SJCRH30 (cell line): ENCODE results near the gene ABHD2. TPM values are rescaled to one million over a fixed set of nuclear protein-coding genes. Genes with fewer than 3 reads are reported as not detected.
A peak's percentile ranks its signal among the peaks of the same experiment; 100 is the strongest.

Source experiments
- DNase-seq, 2 experiments: peaks; one replicate each; pipeline ENCODE4 v3.0.0-alpha.2; 2015 to 2020
- H3K27ac ChIP-seq: fragments of 250-450 bp; sonication (Bioruptor Pico); 2 replicates; pipeline ENCODE4 v1.5.1; 2020; ENCODE audit warnings: mild to moderate bottlenecking, moderate library complexity
- H3K27me3 ChIP-seq: fragments of 250-450 bp; sonication (Bioruptor Pico); 2 replicates; pipeline ENCODE4 v1.5.1; 2020; ENCODE audit warnings: mild to moderate bottlenecking, moderate library complexity
- H3K36me3 ChIP-seq: fragments of 250-450 bp; sonication (Bioruptor Pico); 2 replicates; pipeline ENCODE4 v1.5.1; 2020; ENCODE audit warnings: mild to moderate bottlenecking, moderate library complexity
- H3K4me1 ChIP-seq: fragments of 250-450 bp; sonication (Bioruptor Pico); 2 replicates; pipeline ENCODE4 v1.5.1; 2020; ENCODE audit warnings: mild to moderate bottlenecking, moderate library complexity
- H3K4me3 ChIP-seq: fragments of 250-450 bp; sonication (Bioruptor Pico); 2 replicates; pipeline ENCODE4 v1.5.1; 2020; ENCODE audit warnings: mild to moderate bottlenecking, moderate library complexity
- H3K9me3 ChIP-seq: fragments of 250-450 bp; sonication (Bioruptor Pico); replicated peaks from 2 replicates; pipeline ENCODE4 v1.5.1; 2020; ENCODE audit warnings: mild to moderate bottlenecking, moderate library complexity
- total RNA-seq: library from RNA; depleted of rRNA; stranded (reverse); fragments of >200 nt; shearing (Covaris generic); gene quantifications from 2 replicates; pipeline ENCODE4 v1.2.3, GENCODE V29; 2014

Gene ABHD2
- total RNA-seq, 1 experiment from 2014 or later: 27.7 TPM

DNA sequence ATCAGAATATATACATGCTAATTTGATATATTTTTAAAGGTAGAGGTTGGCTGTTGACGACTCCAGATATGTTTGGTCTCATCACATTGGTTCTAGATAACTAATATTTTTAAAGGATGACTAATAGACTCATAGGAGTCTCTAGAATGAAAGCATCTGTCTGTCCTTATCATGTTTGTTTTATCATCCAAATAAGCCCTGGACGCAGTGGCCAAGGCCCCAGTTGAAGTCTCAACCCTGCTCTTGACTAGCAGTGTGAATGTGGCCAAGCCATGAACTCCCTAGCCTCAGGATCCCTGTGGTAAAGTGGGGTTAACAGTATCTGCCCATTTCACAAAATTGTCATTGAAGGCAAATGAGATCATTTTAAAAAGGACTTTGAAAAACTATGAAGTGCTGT lies 53.6 kb downstream of the ABHD2 start:
- Histone ChIP-seq H3K27ac (no peak overlapping the region), H3K36me3 (0 out of 2 replicates have a peak, but pooled peaks cover 2% of the 10 kb centered on the region), H3K27me3 (no peaks in the 10 kb centered on the region), H3K4me1 (peaks cover 20% of the 10 kb centered on the region), H3K4me3 (no peak overlapping the region), H3K9me3 (no peaks in the 10 kb centered on the region)
- DNase-seq: no peak

DNA sequence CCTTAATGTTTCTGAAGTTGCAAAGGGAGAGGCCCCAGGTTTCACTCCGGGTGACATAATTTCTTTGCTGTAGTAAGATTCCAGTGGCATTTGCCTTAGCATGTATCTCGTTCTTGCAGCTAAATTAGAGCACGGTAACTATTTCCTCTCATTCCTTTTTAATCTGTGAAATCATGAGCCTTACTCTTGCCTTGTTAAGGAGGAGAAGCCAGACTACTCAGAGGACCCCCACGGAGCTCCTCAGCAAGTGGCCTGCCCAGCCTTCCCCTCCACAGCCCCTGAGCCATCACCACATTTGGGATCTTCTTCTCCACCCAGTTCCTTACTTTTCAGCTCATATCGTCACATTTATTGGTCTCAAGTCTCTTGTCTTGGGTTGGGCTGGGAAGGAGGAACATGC lies 54.2 kb downstream of the ABHD2 start:
- Histone ChIP-seq H3K27ac (no peak overlapping the region), H3K4me1 (peaks cover 20% of the 10 kb centered on the region), H3K4me3 (no peak overlapping the region), H3K36me3 (0 out of 2 replicates have a peak, but pooled peaks cover 2% of the 10 kb centered on the region), H3K27me3 (no peaks in the 10 kb centered on the region), H3K9me3 (no peaks in the 10 kb centered on the region)
- DNase-seq: no peak

DNA sequence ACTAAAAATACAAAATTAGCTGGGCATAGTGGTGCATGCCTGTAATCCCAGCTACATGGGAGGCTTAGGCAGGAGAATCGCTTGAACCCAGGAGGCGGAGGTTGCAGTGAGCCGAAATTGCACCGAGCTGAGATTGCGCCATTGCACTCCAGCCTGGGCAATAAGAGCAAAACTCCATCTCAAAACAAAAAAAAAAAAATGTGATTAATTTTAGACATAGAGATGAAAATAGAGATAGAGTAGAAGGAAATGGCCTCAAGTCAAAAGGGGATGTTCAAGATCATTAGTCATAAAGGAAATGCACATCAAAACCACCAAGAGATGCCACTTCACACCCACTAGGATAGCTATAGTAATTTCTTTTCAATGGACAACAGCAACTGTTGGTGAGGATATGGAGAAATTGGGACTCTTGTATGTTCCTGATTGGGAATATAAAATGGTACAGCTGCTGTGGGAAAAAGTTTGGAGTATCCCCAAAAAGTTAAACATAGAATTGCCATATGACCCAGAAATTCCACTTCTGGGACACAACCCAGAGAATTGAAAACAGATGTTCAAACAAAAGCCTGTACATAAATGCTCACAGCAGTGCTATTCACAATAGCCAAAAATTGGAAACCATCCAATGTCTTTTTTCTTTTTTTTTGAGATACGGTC lies 55.4 kb downstream of the ABHD2 start:
- H3K9me3 ChIP-seq: no peaks in the 10 kb centered on the region
- peak; percentile 48 to 83 for DNase-seq

DNA sequence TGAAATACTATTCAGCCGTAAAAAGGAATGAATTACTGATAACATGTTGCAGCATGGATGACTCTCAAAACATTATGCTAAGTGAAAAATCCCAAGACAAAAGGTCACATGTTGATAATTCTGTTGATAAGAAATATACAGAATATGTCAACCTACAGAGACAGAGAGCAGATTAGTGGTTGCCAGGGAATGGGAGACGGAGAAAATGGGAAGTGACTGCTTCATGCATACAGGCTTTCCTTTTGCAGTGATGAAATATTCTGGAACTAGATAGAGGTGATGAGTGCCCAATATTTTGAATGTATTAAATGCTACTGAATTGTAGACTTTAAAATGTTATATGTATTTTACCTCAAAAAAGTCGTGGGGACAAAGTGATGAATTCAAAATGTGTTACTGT lies 56.2 kb downstream of the ABHD2 start:
- no peaks in the 10 kb centered on the region for H3K27me3 ChIP-seq
- H3K4me1 ChIP-seq: peaks cover 20% of the 10 kb centered on the region
- no peak overlapping the region for H3K4me3 ChIP-seq
- no peaks in the 10 kb centered on the region for H3K9me3 ChIP-seq
- DNase-seq: no peak
- peak overlapping the region; percentile 19 for H3K27ac ChIP-seq
- H3K36me3 ChIP-seq: no peaks in the 10 kb centered on the region

More for the DNA sequence above, 55.4 kb downstream of the ABHD2 start:
- peaks cover 20% of the 10 kb centered on the region for H3K4me1 ChIP-seq
- H3K27ac ChIP-seq: peak overlapping the region; percentile 19
- no peaks in the 10 kb centered on the region for H3K27me3 ChIP-seq
- no peak overlapping the region for H3K4me3 ChIP-seq
- H3K36me3 ChIP-seq: no peaks in the 10 kb centered on the region

DNA sequence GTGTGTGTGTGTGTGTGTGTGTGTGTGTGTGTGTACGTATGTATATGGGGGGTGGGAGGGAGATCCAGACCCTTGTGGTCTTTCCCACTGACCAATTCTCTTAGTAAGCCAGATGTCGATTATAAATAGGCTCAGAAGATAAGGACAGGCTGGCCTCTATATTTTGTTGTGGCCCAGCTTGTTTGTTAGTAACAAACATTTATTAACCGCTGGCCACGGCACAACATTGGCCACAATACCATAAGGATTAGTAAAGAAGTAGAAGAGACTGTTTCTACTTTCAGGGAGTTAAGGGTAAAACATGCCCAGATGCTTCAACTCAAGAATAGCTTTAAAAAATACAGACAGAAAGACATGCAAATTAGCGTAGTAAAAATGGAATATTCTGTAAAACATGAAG lies 58.1 kb downstream of the ABHD2 start:
- Histone ChIP-seq H3K27ac (no peak overlapping the region), H3K27me3 (no peaks in the 10 kb centered on the region), H3K9me3 (no peaks in the 10 kb centered on the region), H3K4me3 (no peak overlapping the region), H3K36me3 (no peaks in the 10 kb centered on the region), H3K4me1 (peaks cover 24% of the 10 kb centered on the region)
- DNase-seq: no peak

DNA sequence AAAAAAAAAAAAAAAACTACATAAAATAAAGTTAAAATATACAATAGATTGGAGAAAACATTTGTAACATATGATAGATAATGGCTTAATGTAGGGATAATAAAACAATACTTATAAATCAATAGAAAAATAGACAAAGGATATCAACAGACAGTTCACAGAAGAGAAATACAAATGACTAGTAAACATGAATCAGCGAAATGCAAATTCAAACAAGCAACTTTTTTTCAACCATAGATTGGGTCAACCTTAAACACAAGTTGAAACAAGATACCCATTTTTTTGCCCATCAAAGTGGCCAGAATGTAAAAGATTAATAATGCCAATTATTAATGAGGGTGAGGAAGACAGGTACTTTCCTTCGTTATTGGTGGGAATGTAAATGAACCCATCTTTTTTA lies 59.9 kb downstream of the ABHD2 start:
- DNase-seq: no peak
- H3K36me3 ChIP-seq: no peaks in the 10 kb centered on the region
- no peak overlapping the region for H3K4me3 ChIP-seq
- H3K4me1 ChIP-seq: peaks cover 16% of the 10 kb centered on the region
- no peaks in the 10 kb centered on the region for H3K9me3 ChIP-seq
- H3K27ac ChIP-seq: no peak overlapping the region
- no peaks in the 10 kb centered on the region for H3K27me3 ChIP-seq

DNA sequence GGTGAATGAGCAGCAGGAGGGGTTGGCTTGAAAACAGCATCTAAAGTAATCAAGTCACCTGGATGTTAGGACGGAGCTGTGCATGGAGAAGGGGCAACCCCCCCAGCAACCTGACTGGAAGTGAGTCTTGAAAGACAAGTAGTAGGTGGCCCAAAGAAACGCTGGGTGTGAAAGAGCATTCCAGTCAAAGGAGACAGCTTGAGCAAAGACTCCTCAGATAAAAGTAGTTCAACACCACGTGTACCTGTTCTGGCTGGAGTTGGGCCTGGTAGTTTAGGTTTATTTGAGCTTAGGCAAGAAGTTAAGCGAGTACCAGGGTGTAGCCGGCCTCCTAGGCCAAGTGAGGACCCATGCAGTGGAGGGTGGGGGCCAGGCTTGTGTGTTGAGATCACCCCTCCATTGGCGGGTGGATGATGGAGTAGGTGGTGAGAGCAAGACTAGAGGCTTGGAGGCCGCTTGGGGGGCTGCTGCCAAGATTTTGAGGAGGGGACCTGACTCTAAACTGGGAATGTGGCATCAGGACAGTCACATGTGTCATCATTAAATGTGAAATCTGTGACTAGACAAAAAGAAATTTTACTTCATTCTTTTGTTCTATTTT lies 61.3 kb downstream of the ABHD2 start:
- no peaks in the 10 kb centered on the region for H3K9me3 ChIP-seq

DNA sequence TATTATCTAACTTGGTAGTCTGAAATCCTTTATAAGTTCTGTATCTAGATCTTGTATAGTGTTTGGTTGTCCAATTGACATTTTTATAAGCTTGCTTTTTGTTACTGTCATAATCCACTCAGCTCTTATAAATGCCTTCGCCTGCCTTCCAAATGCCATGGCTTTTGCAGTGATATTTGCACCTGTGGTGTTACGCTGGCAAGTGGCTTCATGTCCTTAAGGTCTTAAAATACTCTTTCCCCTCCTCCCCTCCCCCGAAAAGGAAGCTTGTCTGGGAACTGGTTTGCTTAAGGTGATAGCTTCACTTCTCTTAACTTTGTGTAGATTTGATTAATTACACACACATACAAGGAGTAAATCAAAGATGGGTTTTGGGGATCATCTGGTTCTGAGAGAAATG lies 62.0 kb downstream of the ABHD2 start:
- H3K27ac ChIP-seq: no peak overlapping the region
- no peaks in the 10 kb centered on the region for H3K27me3 ChIP-seq
- peaks cover 4% of the 10 kb centered on the region; the same call in 1 of the 2 replicates for H3K4me1 ChIP-seq
- H3K4me3 ChIP-seq: no peak overlapping the region
- no peaks in the 10 kb centered on the region for H3K9me3 ChIP-seq
- peak in 1 of 2 experiments; percentile 17 for DNase-seq
- 0 out of 2 replicates have a peak, but pooled peaks cover 3% of the 10 kb centered on the region for H3K36me3 ChIP-seq

More for the DNA sequence above, 61.3 kb downstream of the ABHD2 start:
- DNase-seq: no peak
- peaks cover 4% of the 10 kb centered on the region; the same call in 1 of the 2 replicates for H3K4me1 ChIP-seq
- no peak overlapping the region for H3K4me3 ChIP-seq
- H3K36me3 ChIP-seq: 0 out of 2 replicates have a peak, but pooled peaks cover 3% of the 10 kb centered on the region
- no peaks in the 10 kb centered on the region for H3K27me3 ChIP-seq
- no peak overlapping the region for H3K27ac ChIP-seq

DNA sequence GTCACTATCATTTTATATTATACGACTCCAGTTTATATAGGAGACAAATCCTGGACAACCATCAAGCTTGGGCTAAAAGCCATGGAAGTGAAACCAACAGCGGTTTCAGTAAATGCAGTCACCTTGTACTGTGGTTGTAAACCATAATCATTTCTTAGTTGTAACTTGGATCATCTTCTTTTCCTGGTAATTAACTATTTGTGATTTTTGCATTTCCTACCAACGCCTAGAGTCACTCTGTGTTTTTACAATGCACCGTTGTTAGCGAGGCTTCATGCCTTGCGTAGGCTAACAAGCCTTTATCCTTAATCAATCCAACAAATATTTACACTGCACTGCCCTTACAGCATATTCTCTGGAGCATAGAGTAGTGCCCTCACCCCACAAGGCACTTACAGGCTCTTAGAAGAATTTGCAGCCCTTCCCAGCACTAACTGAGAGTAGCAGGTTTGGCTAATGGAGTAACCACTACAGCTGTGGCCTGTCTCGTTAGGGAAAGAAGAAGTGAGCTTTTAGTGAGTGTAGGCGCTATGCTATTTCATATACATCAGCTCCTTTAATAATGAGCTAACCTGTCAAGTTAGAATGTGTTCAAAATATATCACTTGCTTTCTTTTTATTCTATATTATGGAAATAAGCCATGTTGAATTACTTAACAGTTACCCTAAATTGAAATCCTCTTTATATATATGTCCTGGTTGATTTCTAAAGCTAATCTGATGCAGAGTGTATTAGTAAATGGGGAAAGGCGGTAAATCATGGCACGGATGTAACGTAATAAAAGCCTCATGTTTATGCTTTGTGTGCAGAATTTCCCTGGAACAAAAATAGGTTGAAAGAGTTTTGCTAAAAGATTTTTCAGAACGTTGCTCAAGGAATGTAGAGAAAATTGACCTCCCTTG lies 62.8 kb downstream of the ABHD2 start:
- DNase-seq: no peak

DNA sequence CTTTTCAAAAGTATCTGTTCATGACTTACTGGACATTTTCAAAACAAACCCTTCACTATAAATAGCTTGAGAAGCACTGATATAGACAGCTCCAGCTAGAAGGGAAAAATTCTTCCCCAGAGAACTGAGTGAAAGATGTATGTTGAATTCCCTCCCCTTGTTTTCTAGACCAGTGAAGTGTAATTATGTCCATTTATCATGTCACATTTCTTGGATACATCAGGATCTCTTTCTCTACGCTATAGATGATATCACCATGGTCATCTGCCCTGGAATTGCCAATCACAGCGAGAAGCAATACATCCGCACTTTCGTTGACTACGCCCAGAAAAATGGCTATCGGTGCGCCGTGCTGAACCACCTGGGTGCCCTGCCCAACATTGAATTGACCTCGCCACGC lies 66.9 kb downstream of the ABHD2 start:
- no peak for DNase-seq

More for the DNA sequence above, 62.8 kb downstream of the ABHD2 start:
- Histone ChIP-seq H3K36me3 (peaks cover 9% of the 10 kb centered on the region), H3K4me1 (peaks cover 4% of the 10 kb centered on the region; the same call in 1 of the 2 replicates), H3K27ac (no peak overlapping the region), H3K4me3 (no peak overlapping the region), H3K9me3 (no peaks in the 10 kb centered on the region), H3K27me3 (no peaks in the 10 kb centered on the region)

DNA sequence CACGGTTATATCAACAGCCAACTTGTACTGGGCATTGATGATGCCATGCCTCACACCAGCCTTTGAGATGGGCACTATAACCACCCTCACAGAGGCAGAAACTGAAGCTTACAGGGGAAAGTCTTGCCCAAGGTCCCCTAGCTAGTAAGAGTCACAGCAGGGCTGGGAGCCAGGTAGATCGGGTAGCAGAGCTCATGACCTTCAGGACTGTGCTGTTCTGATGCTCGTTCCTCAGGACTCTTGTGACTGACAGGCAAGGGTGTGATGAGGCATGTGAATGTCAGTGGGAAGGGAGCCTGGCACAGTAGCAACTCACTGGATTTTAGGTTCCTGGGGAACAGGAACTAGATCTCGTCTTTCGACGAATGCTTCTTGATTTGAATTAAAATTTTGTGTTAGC lies 67.4 kb downstream of the ABHD2 start:
- peaks cover 12% of the 10 kb centered on the region for H3K36me3 ChIP-seq
- H3K9me3 ChIP-seq: no peaks in the 10 kb centered on the region
- no peaks in the 10 kb centered on the region for H3K27me3 ChIP-seq
- H3K27ac ChIP-seq: no peak overlapping the region
- H3K4me1 ChIP-seq: no peaks in the 10 kb centered on the region
- no peak overlapping the region for H3K4me3 ChIP-seq
- DNase-seq: no peak

More for the DNA sequence above, 66.9 kb downstream of the ABHD2 start:
- Histone ChIP-seq H3K27ac (no peak overlapping the region), H3K36me3 (peaks cover 9% of the 10 kb centered on the region), H3K4me1 (peaks cover 4% of the 10 kb centered on the region; the same call in 1 of the 2 replicates), H3K9me3 (no peaks in the 10 kb centered on the region), H3K27me3 (no peaks in the 10 kb centered on the region), H3K4me3 (no peak overlapping the region)

DNA sequence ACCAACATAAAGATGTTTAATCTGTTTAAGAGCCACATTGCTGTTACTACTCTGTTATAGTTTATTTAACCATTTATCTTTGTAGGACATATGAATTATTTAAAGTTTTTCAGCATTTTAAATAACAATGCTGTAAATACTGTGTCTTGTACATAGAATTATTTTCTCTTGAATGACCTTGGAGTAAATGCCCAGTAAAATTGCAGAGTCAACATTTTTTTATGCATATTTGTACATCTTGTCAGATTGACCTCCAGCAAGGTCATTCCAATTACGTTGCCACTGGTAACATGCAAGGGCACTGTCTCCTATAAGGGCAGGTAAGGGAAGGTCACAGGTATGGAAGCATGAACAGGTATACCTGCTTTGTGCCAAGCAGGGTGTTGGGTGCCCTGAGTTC lies 68.8 kb downstream of the ABHD2 start:
- Histone ChIP-seq H3K27ac (no peak overlapping the region), H3K4me1 (no peaks in the 10 kb centered on the region), H3K9me3 (no peaks in the 10 kb centered on the region), H3K4me3 (no peak overlapping the region), H3K36me3 (peaks cover 14% of the 10 kb centered on the region), H3K27me3 (no peaks in the 10 kb centered on the region)
- DNase-seq: no peak

DNA sequence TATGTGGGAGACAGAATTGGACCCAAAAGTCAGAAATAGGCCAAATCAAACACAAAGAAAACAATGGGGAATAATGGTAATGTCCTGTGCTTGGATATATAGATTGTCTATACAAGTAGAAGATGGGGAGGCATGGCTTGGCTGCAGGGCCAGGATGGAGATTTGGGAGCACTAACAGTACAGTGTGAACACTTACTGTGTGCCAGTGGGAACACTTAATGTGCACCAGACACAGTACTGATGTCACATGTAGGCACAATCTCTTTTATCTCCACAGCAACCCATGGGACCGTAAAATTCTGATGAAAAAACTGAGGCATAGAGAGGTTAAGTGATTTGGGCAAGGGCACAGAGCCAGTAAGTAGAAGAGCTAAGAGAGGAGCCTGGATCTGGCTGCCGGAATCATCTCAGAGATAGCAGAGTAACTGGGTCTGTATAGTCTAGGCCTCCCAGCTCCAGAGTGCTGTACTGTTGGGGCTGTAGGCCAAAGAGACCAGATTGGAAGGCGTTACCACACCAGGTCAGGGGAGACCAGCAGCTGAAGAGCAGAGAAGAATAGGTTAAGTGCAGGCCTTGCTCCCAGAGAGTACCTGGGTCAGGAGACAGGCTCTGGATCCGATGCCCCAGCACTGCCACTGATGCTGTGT lies 69.8 kb downstream of the ABHD2 start:
- H3K27ac ChIP-seq: no peak overlapping the region
- no peaks in the 10 kb centered on the region for H3K4me1 ChIP-seq
- peaks cover 14% of the 10 kb centered on the region for H3K36me3 ChIP-seq
- no peaks in the 10 kb centered on the region for H3K9me3 ChIP-seq
- no peaks in the 10 kb centered on the region for H3K27me3 ChIP-seq
- H3K4me3 ChIP-seq: no peak overlapping the region
- DNase-seq: no peak

DNA sequence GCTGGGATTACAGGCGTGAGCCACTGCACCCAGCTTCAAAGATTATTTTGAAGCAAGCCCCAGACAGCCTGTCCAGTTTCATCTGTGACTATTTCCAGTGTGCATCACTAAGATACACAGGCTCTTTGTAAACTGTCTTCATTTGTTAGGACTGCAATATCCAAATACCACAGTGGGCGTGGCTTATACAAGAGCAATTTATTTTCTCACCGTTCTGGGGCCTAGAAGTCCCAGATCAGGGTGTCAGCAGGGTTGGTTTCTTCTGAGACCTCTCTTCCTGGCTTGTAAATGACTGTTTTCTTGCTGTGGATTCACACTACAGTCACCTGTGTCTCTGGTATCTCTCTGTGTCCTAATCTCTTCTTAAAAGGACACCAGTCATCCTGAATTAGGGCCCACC lies 73.4 kb downstream of the ABHD2 start:
- H3K36me3 ChIP-seq: peaks cover 5% of the 10 kb centered on the region
- H3K9me3 ChIP-seq: no peaks in the 10 kb centered on the region
- H3K4me3 ChIP-seq: no peak overlapping the region
- H3K4me1 ChIP-seq: no peaks in the 10 kb centered on the region
- no peaks in the 10 kb centered on the region for H3K27me3 ChIP-seq
- no peak overlapping the region for H3K27ac ChIP-seq
- no peak for DNase-seq
